Activated CD8-positive, alpha-beta T cell treated with anti-CD3 and anti-CD28 coated beads for 36 hours (primary cell): ENCODE results near the gene AQP9. TPM values are rescaled to one million over a fixed set of nuclear protein-coding genes. Genes with fewer than 3 reads are reported as not detected.

Experiments used
- ATAC-seq: fragments of 200-7000 bp; cut with Tn5 transposase; one replicate; pipeline ENCODE4 v1.10.0; 2021; ENCODE audit warnings: mild to moderate bottlenecking, moderate library complexity
- CTCF ChIA-PET: fragments of 350-600 bp; sonication (Branson Sonifier 250); formaldehyde crosslinking; loops from one replicate; lab custom pipeline; 2021; ENCODE audit warnings: antibody characterized with exemption; lab: Charles Lee
- POLR2A ChIA-PET: fragments of 350-600 bp; sonication (Branson Sonifier 250); formaldehyde crosslinking; loops from one replicate; lab custom pipeline; 2021; ENCODE audit warnings: antibody characterized with exemption; lab: Charles Lee
- DNase-seq: peaks from one replicate; pipeline ENCODE4 v3.0.0-alpha.2; 2020
- H3K27ac Mint-ChIP-seq: one replicate; pipeline ENCODE4 v1.8.0; 2021; ENCODE audit warnings: mild to moderate bottlenecking, mixed read lengths
- H3K27me3 Mint-ChIP-seq: one replicate; pipeline ENCODE4 v1.8.0; 2021; ENCODE audit warnings: mixed read lengths
- H3K36me3 Mint-ChIP-seq: one replicate; pipeline ENCODE4 v1.8.0; 2021; ENCODE audit warnings: low read depth, mixed read lengths
- H3K4me1 Mint-ChIP-seq: one replicate; pipeline ENCODE4 v1.8.0; 2021; ENCODE audit warnings: low read depth, mixed read lengths
- H3K4me3 Mint-ChIP-seq: one replicate; pipeline ENCODE4 v1.8.0; 2021; ENCODE audit warnings: mild to moderate bottlenecking, moderate library complexity, mixed read lengths
- H3K9me3 Mint-ChIP-seq: one replicate; pipeline ENCODE4 v1.8.0; 2021; ENCODE audit warnings: mixed read lengths
- CTCF ChIP-seq: fragments of 200-600 bp; IDR thresholded peaks from one replicate; pipeline ENCODE4 v1.8.0; 2022; ENCODE audit warnings: antibody characterized with exemption, mild to moderate bottlenecking
- intact Hi-C: fragments of 100-400 bp; cut with micrococcal nuclease; formaldehyde crosslinking; loops from one replicate; pipeline ENCODE4 v1.10.0; 2022
- total RNA-seq, 2 experiments: library from RNA; stranded (reverse); gene quantifications; one replicate each; pipeline ENCODE4 v1.2.3, GENCODE V29; 2021

The AQP9 gene
- total RNA-seq, 2 experiments from 2014 or later, result not detected

GRCh38 chr15:58142827-58143461, 4.8 kb downstream of the AQP9 start:
- ChIA-PET POLR2A (no interaction called here), CTCF (interaction anchor here (1.1 kb wide), 1 partner anchor 19 kb away, joined by 3 read pairs; no protein-coding TSS in a partner anchor)
- Mint-ChIP-seq H3K36me3 (no peaks in the 10 kb centered on the region), H3K4me1 (no peaks in the 10 kb centered on the region), H3K27ac (no peak overlapping the region), H3K27me3 (peaks cover 7% of the 10 kb centered on the region), H3K9me3 (no peaks in the 10 kb centered on the region), H3K4me3 (no peak overlapping the region)
- no peak for TF ChIP-seq CTCF
- ATAC-seq (no peak), DNase-seq (no peak)
- intact Hi-C loops, result no loop called here

GRCh38 chr15:58145606-58146005, 7.4 kb downstream of the AQP9 start:
- intact Hi-C loops, result no loop called here
- Mint-ChIP-seq H3K4me1 (no peaks in the 10 kb centered on the region), H3K4me3 (no peak overlapping the region), H3K27ac (no peak overlapping the region), H3K9me3 (no peaks in the 10 kb centered on the region), H3K36me3 (no peaks in the 10 kb centered on the region), H3K27me3 (peaks cover 6% of the 10 kb centered on the region)
- CTCF ChIA-PET, result no interaction called here
- no peak for TF ChIP-seq CTCF
- DNase-seq (no peak), ATAC-seq (no peak)
- POLR2A ChIA-PET, result no interaction called here

- H3K27ac Mint-ChIP-seq, result no peak overlapping the region
These were observed 8.0 kb downstream of the AQP9 start for GRCh38 chr15:58146211-58146610.

GRCh38 chr15:58146749-58147148, 8.6 kb downstream of the AQP9 start:
- ATAC-seq, result no peak
- no peak for TF ChIP-seq CTCF
- intact Hi-C loops, result no loop called here
- Mint-ChIP-seq H3K4me1 (no peaks in the 10 kb centered on the region), H3K27me3 (peaks cover 6% of the 10 kb centered on the region), H3K9me3 (no peaks in the 10 kb centered on the region), H3K27ac (no peak overlapping the region), H3K4me3 (no peak overlapping the region), H3K36me3 (no peaks in the 10 kb centered on the region)
- ChIA-PET POLR2A (no interaction called here), CTCF (no interaction called here)
- no peak for DNase-seq

More at GRCh38 chr15:58146211-58146610, 8.0 kb downstream of the AQP9 start:
- DNase-seq, result no peak
- ChIA-PET POLR2A (no interaction called here), CTCF (no interaction called here)
- H3K36me3 Mint-ChIP-seq, result no peaks in the 10 kb centered on the region
- ATAC-seq, result no peak
- H3K9me3 Mint-ChIP-seq, result no peaks in the 10 kb centered on the region
- TF ChIP-seq CTCF, result no peak
- no peak overlapping the region for H3K4me3 Mint-ChIP-seq
- H3K4me1 Mint-ChIP-seq, result no peaks in the 10 kb centered on the region
- intact Hi-C loops, result no loop called here
- H3K27me3 Mint-ChIP-seq, result peaks cover 6% of the 10 kb centered on the region

GRCh38 chr15:58147171-58147611, 9.0 kb downstream of the AQP9 start:
- no peaks in the 10 kb centered on the region for H3K9me3 Mint-ChIP-seq
- no peaks in the 10 kb centered on the region for H3K36me3 Mint-ChIP-seq
- no peak overlapping the region for H3K27ac Mint-ChIP-seq
- TF ChIP-seq CTCF, result no peak
- intact Hi-C loops, result no loop called here
- peaks cover 6% of the 10 kb centered on the region for H3K27me3 Mint-ChIP-seq
- H3K4me3 Mint-ChIP-seq, result no peak overlapping the region
- ATAC-seq (no peak), DNase-seq (no peak)
- ChIA-PET CTCF (no interaction called here), POLR2A (no interaction called here)
- H3K4me1 Mint-ChIP-seq, result no peaks in the 10 kb centered on the region
